Mucosa of descending colon (tissue), 3 donors: ENCODE data around the gene PTPRN2. TPM values are rescaled to one million over a fixed set of nuclear protein-coding genes. Genes with fewer than 3 reads are reported as not detected.

Experiments
- ATAC-seq: fragments of 200-7000 bp; cut with Tn5 transposase; one replicate; pipeline ENCODE4 v1.9.1; 2020; ENCODE audit warnings: mild to moderate bottlenecking, moderate library complexity
- DNase-seq, 3 donors: peaks; one replicate each; pipeline ENCODE4 v3.0.0-alpha.2; 2020
- H3K36me3 ChIP-seq: fragments of 200-600 bp; one replicate; pipeline ENCODE4 v1.8.0; 2021; ENCODE audit warnings: low read depth, mild to moderate bottlenecking
- H3K4me1 ChIP-seq: fragments of 200-600 bp; one replicate; pipeline ENCODE4 v1.8.0; 2021; ENCODE audit warnings: low read depth, mild to moderate bottlenecking
- H3K4me3 ChIP-seq: fragments of 200-600 bp; one replicate; pipeline ENCODE4 v1.8.0; 2021; ENCODE audit warnings: mild to moderate bottlenecking
- H3K9me3 ChIP-seq: fragments of 200-600 bp; one replicate; pipeline ENCODE4 v1.8.0; 2021; ENCODE audit warnings: mild to moderate bottlenecking
- intact Hi-C, 2 donors: fragments of 100-400 bp; cut with DNase I in 1 of 2; cut with micrococcal nuclease in 1 of 2; formaldehyde crosslinking; loops; one replicate each; pipeline versions ENCODE4 v1.11.0 to v1.11.1; 2022; cut with DNase I, micrococcal nuclease
- total RNA-seq, 3 donors: library from RNA; stranded (reverse); fragmentation: NEBNext Ultra II Directional in 2 of 3; extraction: Animal tissue kit (Norgen Biotek cat#: 25700) in 2 of 3; gene quantifications; one replicate each; pipeline versions ENCODE4 v1.2.1 to v1.2.4, GENCODE V29; 2021 to 2023
- TF ChIP-seq, protein P1 (sequence below): fragments of 200-600 bp; IDR thresholded peaks from one replicate; pipeline ENCODE4 v1.8.0; 2022; ENCODE audit warnings: antibody characterized with exemption, mild to moderate bottlenecking
- donor health status: DM: no; HTN: no; CAD: no; lungs with moderate emphysema.
- donor health status: DM: no; HTN: no; CAD: no.
- donor health status: DM: no; HTN: yes; CAD: no.

Gene PTPRN2
- total RNA-seq, 3 donors from 2014 or later, result 12.5 to 28.0 (median 26.2) TPM

DNA sequence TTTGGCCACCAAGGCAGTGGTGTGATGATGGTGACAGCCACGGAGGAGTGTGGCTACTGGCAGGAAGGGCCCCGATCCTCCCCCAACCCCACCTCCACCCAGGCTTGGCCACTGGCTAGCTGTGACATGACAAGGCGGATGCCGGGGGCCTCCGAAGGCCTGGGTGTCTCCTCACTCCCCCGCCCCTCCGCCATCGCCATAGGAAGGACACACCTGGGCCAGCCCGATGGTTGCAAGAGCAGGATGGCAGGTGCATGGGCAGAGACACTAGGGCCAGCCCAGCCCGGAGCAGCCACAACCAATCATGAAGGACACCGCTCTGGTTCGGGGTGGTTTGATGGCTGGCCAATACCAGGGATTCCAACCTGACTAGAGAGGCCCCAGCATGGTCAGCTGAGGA, 81.0 kb downstream of the PTPRN2 start:
- no peaks in the 10 kb centered on the region for H3K36me3 ChIP-seq
- ATAC-seq (no peak), DNase-seq (no peak)
- H3K4me1 ChIP-seq, result peaks cover 6% of the 10 kb centered on the region
- intact Hi-C loops, result no loop called here
- H3K9me3 ChIP-seq, result peaks cover 14% of the 10 kb centered on the region
- TF ChIP-seq, protein P1, sequence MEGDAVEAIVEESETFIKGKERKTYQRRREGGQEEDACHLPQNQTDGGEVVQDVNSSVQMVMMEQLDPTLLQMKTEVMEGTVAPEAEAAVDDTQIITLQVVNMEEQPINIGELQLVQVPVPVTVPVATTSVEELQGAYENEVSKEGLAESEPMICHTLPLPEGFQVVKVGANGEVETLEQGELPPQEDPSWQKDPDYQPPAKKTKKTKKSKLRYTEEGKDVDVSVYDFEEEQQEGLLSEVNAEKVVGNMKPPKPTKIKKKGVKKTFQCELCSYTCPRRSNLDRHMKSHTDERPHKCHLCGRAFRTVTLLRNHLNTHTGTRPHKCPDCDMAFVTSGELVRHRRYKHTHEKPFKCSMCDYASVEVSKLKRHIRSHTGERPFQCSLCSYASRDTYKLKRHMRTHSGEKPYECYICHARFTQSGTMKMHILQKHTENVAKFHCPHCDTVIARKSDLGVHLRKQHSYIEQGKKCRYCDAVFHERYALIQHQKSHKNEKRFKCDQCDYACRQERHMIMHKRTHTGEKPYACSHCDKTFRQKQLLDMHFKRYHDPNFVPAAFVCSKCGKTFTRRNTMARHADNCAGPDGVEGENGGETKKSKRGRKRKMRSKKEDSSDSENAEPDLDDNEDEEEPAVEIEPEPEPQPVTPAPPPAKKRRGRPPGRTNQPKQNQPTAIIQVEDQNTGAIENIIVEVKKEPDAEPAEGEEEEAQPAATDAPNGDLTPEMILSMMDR, result no peak
- H3K4me3 ChIP-seq, result no peak overlapping the region

DNA sequence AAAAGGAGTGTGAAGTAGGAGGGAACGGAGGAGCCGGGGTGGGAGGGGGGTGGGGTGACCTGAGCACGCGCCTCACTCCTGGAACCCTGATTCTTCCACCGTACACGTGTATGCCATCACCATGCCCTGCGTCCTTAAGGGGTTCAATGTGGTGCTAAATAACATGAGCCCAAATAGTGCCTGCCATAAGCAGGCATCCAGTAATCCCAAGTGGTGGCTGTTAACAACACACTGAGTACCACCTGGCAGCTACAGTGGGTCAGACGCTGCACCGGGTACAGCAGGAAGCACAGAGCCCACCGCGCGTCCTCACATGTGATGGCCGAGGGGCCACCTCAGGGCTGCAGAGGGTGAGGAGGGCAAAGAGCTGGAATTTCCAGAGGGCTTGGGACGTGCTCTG, 81.9 kb downstream of the PTPRN2 start:
- ATAC-seq (no peak), DNase-seq (no peak)
- H3K36me3 ChIP-seq, result no peaks in the 10 kb centered on the region
- peaks cover 6% of the 10 kb centered on the region for H3K4me1 ChIP-seq
- peaks cover 10% of the 10 kb centered on the region for H3K9me3 ChIP-seq
- intact Hi-C loops, result no loop called here
- TF ChIP-seq, protein P1, result no peak
- H3K4me3 ChIP-seq, result no peak overlapping the region

DNA sequence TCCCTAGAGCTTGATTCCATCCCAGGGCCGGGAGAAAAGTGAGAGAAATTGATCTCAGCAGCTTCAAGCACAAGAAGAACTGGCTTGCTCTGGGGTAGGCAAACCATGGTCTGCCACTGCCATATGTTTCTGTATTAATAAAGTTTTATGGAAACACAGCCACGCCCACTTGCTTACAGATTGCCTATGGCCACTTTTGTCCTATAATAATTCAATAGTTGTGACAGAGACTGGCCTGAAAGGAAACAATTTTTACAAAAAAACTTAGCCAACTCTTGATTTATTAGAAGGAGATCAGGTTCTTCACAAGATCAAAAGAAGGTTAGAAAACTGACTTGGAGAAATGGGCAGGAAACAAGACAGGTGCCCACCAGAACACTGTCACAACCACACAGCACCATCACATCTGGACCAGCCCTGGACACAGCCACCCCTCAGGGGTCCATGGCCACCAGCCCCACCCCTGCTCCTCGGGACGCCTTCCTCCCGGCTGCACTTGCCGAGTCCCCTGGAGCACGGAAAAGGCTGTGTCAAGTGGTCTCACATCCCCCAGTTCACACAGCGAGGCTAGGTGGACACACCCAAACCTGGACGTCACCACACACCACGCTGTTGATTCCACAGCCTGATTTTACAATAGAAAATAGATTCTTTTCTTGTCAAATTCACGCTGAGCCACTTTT, 85.4 kb downstream of the PTPRN2 start:
- Histone ChIP-seq H3K9me3 (peaks cover 10% of the 10 kb centered on the region), H3K36me3 (no peaks in the 10 kb centered on the region), H3K4me3 (no peak overlapping the region), H3K4me1 (peaks cover 6% of the 10 kb centered on the region)
- TF ChIP-seq, protein P1, result no peak
- DNase-seq (no peak), ATAC-seq (no peak)
- intact Hi-C loops, result no loop called here

- Histone ChIP-seq H3K4me1 (peaks cover 6% of the 10 kb centered on the region), H3K9me3 (peaks cover 10% of the 10 kb centered on the region), H3K4me3 (no peak overlapping the region), H3K36me3 (no peaks in the 10 kb centered on the region)
- intact Hi-C loops, result no loop called here
- ATAC-seq (no peak), DNase-seq (no peak)
- TF ChIP-seq, protein P1, result no peak
These were observed 86.1 kb downstream of the PTPRN2 start for GRCh38 chr7:158501393-158502067.

DNA sequence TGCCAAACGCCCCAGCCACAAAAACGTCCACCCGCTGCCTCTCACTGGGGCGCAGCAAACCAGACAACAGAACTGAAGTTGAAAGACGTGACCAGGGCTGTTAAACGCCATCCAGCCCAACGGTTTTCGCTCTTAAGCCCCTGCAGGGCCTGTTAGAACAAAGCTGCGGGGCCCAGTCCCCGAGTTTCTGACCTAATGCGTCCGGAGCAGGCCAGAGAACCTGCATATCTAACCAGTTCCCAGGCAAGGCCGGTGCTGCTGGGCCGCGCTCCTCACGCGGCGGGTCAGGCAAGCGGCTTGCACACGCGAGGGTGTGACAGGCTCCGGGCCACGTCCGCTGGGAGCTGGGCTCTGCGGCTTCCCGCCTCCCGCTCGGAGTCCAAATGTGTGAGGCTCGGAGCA, 87.0 kb downstream of the PTPRN2 start:
- H3K36me3 ChIP-seq, result no peaks in the 10 kb centered on the region
- no peak for DNase-seq
- no peak for ATAC-seq
- peaks cover 3% of the 10 kb centered on the region for H3K9me3 ChIP-seq
- intact Hi-C loops, result no loop called here
- peaks cover 6% of the 10 kb centered on the region for H3K4me1 ChIP-seq
- H3K4me3 ChIP-seq, result no peak overlapping the region
- TF ChIP-seq, protein P1, result no peak
